OCI-LY7 (cell line): ENCODE data around the gene CD9. TPM values are rescaled to one million over a fixed set of nuclear protein-coding genes. Genes with fewer than 3 reads are reported as not detected.

Experiments used
- BruUV-seq: library from RNA; stranded (reverse); fragments of 400-500 nt; replicated peaks from 2 replicates; lab custom pipeline; 2021; lab: Mats Ljungman, UMichigan
- CTCF ChIA-PET: fragments of 300-600 bp; sonication (Branson Sonifier 250); formaldehyde crosslinking; loops from one replicate; lab custom pipeline; 2022; ENCODE audit warnings: antibody characterized with exemption; ENCODE audit not compliant: unreplicated experiment; lab: Charles Lee
- POLR2A ChIA-PET: fragments of 300-600 bp; sonication (Branson Sonifier 250); formaldehyde crosslinking; loops from one replicate; lab custom pipeline; 2022; ENCODE audit warnings: antibody characterized with exemption; lab: Charles Lee
- DNase-seq: peaks from one replicate; pipeline ENCODE4 v3.0.0-alpha.2; 2015; ENCODE audit warnings: low spot score
- H2AFZ ChIP-seq: fragments of 200-600 bp; sonication (generic), shearing (Covaris generic); 2 replicates; pipeline ENCODE4 v1.6.1; 2014; ENCODE audit warnings: mild to moderate bottlenecking, antibody characterized with exemption, low read length, moderate library complexity
- H3K27ac ChIP-seq: fragments of 200-600 bp; sonication (generic); 2 replicates; pipeline ENCODE4 v1.5.1; 2014; ENCODE audit warnings: mixed run types, low read depth, mild to moderate bottlenecking, moderate library complexity, low read length, inconsistent platforms; ENCODE audit not compliant: poor library complexity, severe bottlenecking
- H3K36me3 ChIP-seq: fragments of 200-600 bp; sonication (generic); 2 replicates; pipeline ENCODE4 v1.6.1; 2014; ENCODE audit warnings: mild to moderate bottlenecking, antibody characterized with exemption, low read length, moderate library complexity, mixed read lengths; ENCODE audit not compliant: insufficient read depth
- H3K4me1 ChIP-seq: fragments of 200-600 bp; sonication (generic); 2 replicates; pipeline ENCODE4 v1.5.1; 2014; ENCODE audit warnings: mild to moderate bottlenecking, low read length; ENCODE audit not compliant: insufficient read depth, poor library complexity, severe bottlenecking
- H3K4me2 ChIP-seq: fragments of 200-600 bp; sonication (generic); 2 replicates; pipeline ENCODE4 v1.6.1; 2014; ENCODE audit warnings: mild to moderate bottlenecking, low read length
- H3K4me3 ChIP-seq: fragments of 200-600 bp; sonication (generic); 2 replicates; pipeline ENCODE4 v1.5.1; 2014; ENCODE audit warnings: mild to moderate bottlenecking, low read depth, low read length; ENCODE audit not compliant: poor library complexity, severe bottlenecking
- H3K79me2 ChIP-seq: fragments of 200-600 bp; sonication (generic); 2 replicates; pipeline ENCODE4 v1.6.1; 2016; ENCODE audit warnings: low read depth, mild to moderate bottlenecking, low read length, moderate library complexity, mixed read lengths; ENCODE audit not compliant: insufficient read depth
- H3K9me2 ChIP-seq: fragments of 200-600 bp; sonication (generic); 2 replicates; pipeline ENCODE4 v1.6.1; 2016; ENCODE audit warnings: mild to moderate bottlenecking, low read length, mixed read lengths; ENCODE audit not compliant: insufficient read depth
- H3K9me3 ChIP-seq: fragments of 200-600 bp; sonication (generic); 2 replicates; pipeline ENCODE4 v1.6.1; 2014; ENCODE audit warnings: mild to moderate bottlenecking, mixed run types, low read length, mixed read lengths
- H4K20me1 ChIP-seq: fragments of 200-600 bp; sonication (generic); 2 replicates; pipeline ENCODE4 v1.6.1; 2014; ENCODE audit warnings: mild to moderate bottlenecking, antibody characterized with exemption, low read length, moderate library complexity, mixed read lengths; ENCODE audit not compliant: insufficient read depth
- CTCF ChIP-seq: fragments of 200-600 bp; sonication (generic); conservative IDR thresholded peaks from 2 replicates; pipeline ENCODE4 v1.5.1; 2014; ENCODE audit warnings: mild to moderate bottlenecking, antibody characterized with exemption, low read length, moderate library complexity, mixed read lengths
- EZH2phosphoT487 ChIP-seq: fragments of 200-600 bp; sonication (generic); IDR thresholded peaks from 2 replicates; pipeline ENCODE4 v1.6.1; 2018; ENCODE audit warnings: low read depth, borderline replicate concordance, mild to moderate bottlenecking, mixed run types, antibody characterized with exemption, low read length, moderate library complexity, mixed read lengths
- intact Hi-C: fragments of 100-400 bp; cut with micrococcal nuclease; formaldehyde crosslinking; loops from one replicate; pipeline ENCODE4 v1.10.0; 2022; ENCODE audit not compliant: unreplicated experiment
- total RNA-seq, 2 experiments: library from RNA; depleted of rRNA in 1 of 2; stranded (reverse); fragments of >200 nt in 1 of 2; shearing (Covaris generic) in 1 of 2; gene quantifications; 2 replicates each; pipeline ENCODE4 v1.2.3, GENCODE V29; 2014 to 2022

Gene CD9
- total RNA-seq, 2 experiments from 2014 or later = not detected

DNA sequence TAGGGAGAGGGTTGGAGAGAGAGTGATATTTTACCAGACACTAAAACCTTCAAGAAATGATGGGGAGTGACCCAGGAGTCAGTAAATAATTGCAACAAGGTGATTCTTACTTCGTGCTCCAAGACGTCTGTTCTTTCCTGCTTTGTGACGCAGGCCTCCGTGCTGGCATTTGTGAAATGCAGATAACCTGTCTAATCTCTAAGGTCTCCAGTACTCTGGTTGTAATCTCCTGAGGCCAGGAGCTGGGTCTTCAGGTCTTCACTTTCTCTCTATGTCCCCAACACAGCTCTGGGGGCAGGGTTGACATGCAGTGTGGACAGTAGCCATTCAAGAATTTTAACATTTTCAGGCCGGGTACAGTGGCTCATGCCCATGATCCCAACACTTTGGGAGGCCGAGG, 53.1 kb downstream of the CD9 start:
- H3K27ac ChIP-seq = no peak overlapping the region
- no peaks in the 10 kb centered on the region for H3K36me3 ChIP-seq
- no peaks in the 10 kb centered on the region for H3K9me2 ChIP-seq
- CTCF ChIA-PET = no interaction called here
- H2AFZ ChIP-seq = no peak overlapping the region
- no TSS peak for BruUV-seq
- POLR2A ChIA-PET = no interaction called here
- no peaks in the 10 kb centered on the region for H3K9me3 ChIP-seq
- TF ChIP-seq CTCF (no peak), EZH2phosphoT487 (no peak)
- no peak overlapping the region for H3K4me2 ChIP-seq
- H4K20me1 ChIP-seq = no peaks in the 10 kb centered on the region
- no peak for DNase-seq
- no peaks in the 10 kb centered on the region for H3K4me1 ChIP-seq
- H3K4me3 ChIP-seq = no peak overlapping the region
- intact Hi-C loops = no loop called here
- H3K79me2 ChIP-seq = no peaks in the 10 kb centered on the region

- Histone ChIP-seq H3K79me2 (no peaks in the 10 kb centered on the region), H3K9me3 (no peaks in the 10 kb centered on the region), H3K36me3 (no peaks in the 10 kb centered on the region), H3K4me3 (no peak overlapping the region), H3K4me2 (no peak overlapping the region), H2AFZ (no peak overlapping the region), H3K27ac (no peak overlapping the region), H3K9me2 (no peaks in the 10 kb centered on the region), H3K4me1 (no peaks in the 10 kb centered on the region), H4K20me1 (no peaks in the 10 kb centered on the region)
- CTCF ChIA-PET = no interaction called here
- TF ChIP-seq CTCF = no peak
- TF ChIP-seq EZH2phosphoT487 = no peak
- no TSS peak for BruUV-seq
- POLR2A ChIA-PET = no interaction called here
- no peak for DNase-seq
- intact Hi-C loops = no loop called here
These were observed 54.3 kb downstream of the CD9 start for GRCh38 chr12:6254491-6254890.

DNA sequence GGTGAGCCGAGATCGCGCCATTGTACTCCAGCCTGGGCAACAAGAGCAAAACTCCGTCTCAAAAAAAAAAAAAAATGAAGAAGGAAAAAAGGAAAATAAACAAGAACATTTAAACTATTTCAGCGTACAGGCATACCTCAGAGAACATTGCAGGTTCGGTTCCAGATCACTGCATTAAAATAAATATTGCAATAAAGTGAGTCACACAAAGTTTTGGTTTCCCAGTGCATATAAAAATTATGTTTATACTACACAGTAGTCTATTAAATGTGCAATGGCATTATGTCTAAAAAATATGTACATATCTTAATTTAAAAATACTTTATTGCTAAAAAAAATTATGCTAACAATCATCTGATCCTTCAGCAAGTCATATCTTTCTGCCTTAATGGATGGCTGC, 56.8 kb downstream of the CD9 start:
- Histone ChIP-seq H3K36me3 (no peaks in the 10 kb centered on the region), H2AFZ (no peak overlapping the region), H3K9me2 (no peaks in the 10 kb centered on the region), H4K20me1 (no peaks in the 10 kb centered on the region), H3K4me3 (no peak overlapping the region), H3K4me2 (no peak overlapping the region), H3K9me3 (no peaks in the 10 kb centered on the region), H3K79me2 (no peaks in the 10 kb centered on the region), H3K27ac (no peak overlapping the region), H3K4me1 (no peaks in the 10 kb centered on the region)
- ChIA-PET POLR2A (no interaction called here), CTCF (no interaction called here)
- no TSS peak for BruUV-seq
- TF ChIP-seq CTCF (no peak), EZH2phosphoT487 (no peak)
- no peak for DNase-seq
- intact Hi-C loops = no loop called here
